ENCODE measurements around the gene RBCK1. TPM values are rescaled to one million over a fixed set of nuclear protein-coding genes. Genes with fewer than 3 reads are reported as not detected.

The RBCK1 gene
- total and polyA plus RNA-seq, 9 of the 15 experiments (the other 6 are each of a cell fraction or from before 2014, with no cell fraction given), result 5.9 to 59.3 (median 26.5) TPM

GRCh38 chr20:363319-364078, 44.6 kb upstream of the RBCK1 start (continued):
- TF ChIP-seq GTF2E2 (tag; IDR thresholded peaks at IDR 0.05) (0 out of 2 replicates have a peak, but pooled peaks have one; percentile 11), OTX1 (CRISPR knock-in tag; IDR thresholded peaks at IDR 0.05) (no peak), XRCC5 (IDR thresholded peaks at IDR 0.05; ENCODE audit: low read depth, low read length) (no peak), RNF219 (CRISPR knock-in tag; IDR thresholded peaks at IDR 0.05) (no peak), KLF10 (CRISPR knock-in tag; IDR thresholded peaks at IDR 0.05) (no peak), ZBTB40 (IDR thresholded peaks at IDR 0.05) (no peak), ZBTB40 (CRISPR knock-in tag; IDR thresholded peaks at IDR 0.05) (0 out of 2 replicates have a peak, but pooled peaks have one; percentile 40), ZNF507 (tag; conservative IDR thresholded peaks at IDR 0.05) (no peak)
- TF ChIP-seq, protein P1, sequence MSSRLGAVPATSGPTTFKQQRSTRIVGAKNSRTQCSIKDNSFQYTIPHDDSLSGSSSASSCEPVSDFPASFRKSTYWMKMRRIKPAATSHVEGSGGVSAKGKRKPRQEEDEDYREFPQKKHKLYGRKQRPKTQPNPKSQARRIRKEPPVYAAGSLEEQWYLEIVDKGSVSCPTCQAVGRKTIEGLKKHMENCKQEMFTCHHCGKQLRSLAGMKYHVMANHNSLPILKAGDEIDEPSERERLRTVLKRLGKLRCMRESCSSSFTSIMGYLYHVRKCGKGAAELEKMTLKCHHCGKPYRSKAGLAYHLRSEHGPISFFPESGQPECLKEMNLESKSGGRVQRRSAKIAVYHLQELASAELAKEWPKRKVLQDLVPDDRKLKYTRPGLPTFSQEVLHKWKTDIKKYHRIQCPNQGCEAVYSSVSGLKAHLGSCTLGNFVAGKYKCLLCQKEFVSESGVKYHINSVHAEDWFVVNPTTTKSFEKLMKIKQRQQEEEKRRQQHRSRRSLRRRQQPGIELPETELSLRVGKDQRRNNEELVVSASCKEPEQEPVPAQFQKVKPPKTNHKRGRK (tag; IDR thresholded peaks at IDR 0.05), result no peak
